Astrocyte of the spinal cord (primary cell): Measurements from ENCODE around the gene FDXR.

Source experiments
- DNase-seq: peaks from one replicate; pipeline ENCODE4 v3.0.0; 2011; ENCODE audit warnings: low read depth, low spot score
- H3K4me3 ChIP-seq: 2 replicates; pipeline ENCODE4 v1.5.1; 2011; ENCODE audit warnings: low read depth, mild to moderate bottlenecking, low read length, moderate library complexity
- in situ Hi-C: cut with HindIII; loops from 2 replicates; pipeline ENCODE4 v1.10.0; 2017; ENCODE audit warnings: low sequenced_read_pairs
- TF ChIP-seq, protein P1 (sequence below): IDR thresholded peaks from 2 replicates; pipeline ENCODE4 v1.5.1; 2012; ENCODE audit warnings: low read depth, mild to moderate bottlenecking, low read length, inconsistent platforms

FDXR gene

DNA sequence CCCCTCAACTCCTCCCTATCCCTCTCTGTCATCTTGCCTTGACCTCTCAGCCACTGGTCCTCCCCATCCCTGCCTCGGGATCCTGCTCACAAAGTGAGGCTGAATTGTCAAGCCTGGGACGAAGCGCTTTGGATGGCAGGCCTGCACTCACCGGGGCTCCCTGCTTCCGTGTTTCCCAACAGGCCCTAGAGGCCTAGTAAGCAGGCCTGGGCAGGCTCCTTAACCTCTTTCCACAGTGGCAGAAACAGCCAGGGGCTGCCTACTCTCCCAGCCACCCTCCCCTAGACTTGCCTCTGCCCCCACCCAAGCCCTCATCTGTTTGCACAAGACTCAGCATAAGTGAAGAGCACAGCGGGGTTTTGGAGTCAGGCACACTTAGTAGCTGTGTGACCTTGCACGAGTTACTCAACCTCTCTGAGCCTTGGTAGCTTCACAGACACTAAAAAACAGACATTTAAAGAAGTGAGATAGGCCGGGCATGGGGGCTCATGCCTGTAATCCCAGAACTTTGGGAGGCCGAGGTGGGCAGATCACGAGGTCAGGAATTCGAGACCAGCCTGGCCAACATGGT, 25.7 kb upstream of the FDXR start:
- TF ChIP-seq, protein P1, sequence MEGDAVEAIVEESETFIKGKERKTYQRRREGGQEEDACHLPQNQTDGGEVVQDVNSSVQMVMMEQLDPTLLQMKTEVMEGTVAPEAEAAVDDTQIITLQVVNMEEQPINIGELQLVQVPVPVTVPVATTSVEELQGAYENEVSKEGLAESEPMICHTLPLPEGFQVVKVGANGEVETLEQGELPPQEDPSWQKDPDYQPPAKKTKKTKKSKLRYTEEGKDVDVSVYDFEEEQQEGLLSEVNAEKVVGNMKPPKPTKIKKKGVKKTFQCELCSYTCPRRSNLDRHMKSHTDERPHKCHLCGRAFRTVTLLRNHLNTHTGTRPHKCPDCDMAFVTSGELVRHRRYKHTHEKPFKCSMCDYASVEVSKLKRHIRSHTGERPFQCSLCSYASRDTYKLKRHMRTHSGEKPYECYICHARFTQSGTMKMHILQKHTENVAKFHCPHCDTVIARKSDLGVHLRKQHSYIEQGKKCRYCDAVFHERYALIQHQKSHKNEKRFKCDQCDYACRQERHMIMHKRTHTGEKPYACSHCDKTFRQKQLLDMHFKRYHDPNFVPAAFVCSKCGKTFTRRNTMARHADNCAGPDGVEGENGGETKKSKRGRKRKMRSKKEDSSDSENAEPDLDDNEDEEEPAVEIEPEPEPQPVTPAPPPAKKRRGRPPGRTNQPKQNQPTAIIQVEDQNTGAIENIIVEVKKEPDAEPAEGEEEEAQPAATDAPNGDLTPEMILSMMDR = no peak
- DNase-seq = no peak
- no peak overlapping the region for H3K4me3 ChIP-seq
- in situ Hi-C loops = no loop called here

DNA sequence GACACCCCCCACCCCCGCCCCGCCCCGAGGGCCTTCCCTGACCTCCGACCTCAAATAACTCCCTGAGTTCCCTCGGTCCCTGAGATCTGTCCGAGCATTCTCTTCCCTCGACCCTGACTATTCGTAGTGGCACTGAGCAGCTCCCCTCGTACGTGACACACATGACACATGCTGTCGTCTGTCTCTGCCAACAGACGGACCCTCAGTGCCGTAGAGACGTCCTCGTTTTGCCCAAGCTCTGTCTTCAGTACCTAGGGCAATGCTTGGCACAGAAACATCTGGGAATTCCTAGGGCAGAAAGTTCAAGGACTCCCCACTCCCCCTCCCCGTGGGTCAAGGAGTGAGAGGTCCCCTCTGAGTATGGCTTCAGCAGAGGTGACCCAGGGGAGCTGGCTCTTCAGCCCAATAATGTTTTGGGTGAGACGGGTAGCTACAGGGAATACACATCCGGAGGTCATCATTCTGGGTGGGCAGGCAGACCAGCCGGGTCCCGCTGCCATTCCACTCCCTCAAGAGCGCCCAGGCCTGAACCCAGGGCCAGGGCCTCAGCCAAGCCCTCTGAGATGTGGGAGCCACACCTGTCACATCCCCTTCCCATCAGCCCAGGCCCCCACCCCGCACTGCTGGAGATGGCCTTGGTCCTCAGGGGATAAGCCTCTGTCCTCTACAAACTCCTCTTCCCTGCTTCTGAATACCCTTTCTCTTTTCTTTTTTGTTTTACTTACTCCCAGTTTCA, 21.3 kb upstream of the FDXR start:
- in situ Hi-C loops = no loop called here
- TF ChIP-seq, protein P1 = no peak
- H3K4me3 ChIP-seq = no peak overlapping the region
- DNase-seq = no peak

DNA sequence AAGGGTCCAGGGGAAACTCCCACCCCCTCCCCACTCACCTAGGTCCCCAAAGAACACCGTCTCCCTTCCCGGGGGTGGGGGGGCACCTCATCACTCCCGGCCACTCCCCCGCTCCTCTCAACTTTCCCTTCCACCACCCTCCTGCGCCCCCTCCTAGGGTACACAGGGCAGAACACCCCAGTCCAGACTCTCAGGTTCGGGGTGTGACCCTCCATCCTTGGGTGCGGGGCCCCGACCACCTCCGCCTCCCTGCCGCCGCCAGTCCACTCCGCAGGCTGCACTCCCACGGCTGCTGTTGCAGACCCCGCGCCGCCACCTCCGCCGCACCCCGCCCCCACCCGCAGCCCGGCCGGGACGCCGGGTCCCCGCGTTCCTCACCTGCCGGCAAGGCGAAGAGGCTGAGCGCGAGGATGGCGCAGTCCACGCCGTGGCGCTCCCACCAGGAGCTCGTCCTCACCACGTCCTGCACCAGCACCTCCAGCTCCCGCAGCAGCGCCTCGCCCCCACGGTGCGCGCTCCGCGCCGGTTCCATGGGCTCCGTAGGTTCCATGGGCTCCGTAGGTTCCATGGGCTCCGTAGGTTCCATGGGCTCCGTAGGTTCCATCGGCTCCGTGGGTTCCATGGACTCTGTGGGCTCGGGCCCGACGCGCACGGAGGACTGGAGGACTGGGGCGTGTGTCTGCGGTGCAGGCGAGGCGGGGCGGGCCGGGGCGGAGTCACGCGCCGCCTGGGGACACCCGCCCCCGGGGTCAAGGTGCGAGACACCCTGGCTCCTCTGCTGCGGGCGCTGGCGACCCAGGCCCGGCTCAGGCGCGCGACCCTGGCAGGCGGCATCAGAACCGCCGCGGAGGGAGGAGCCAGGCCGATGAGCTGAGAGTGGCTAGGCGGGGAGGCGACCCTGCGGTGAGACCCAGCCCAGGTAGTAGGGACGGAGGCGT, 20.4 kb upstream of the FDXR start, which contains the start of gene FADS6:
TSS of gene FADS6 (minus strand) at position 660 of the 938 bp plus-strand sequence. CDS start at position 622, 38 bp downstream.
- no peak within 1 kb of the TSS for H3K4me3 ChIP-seq
- in situ Hi-C loops = no loop called here
- no peak for DNase-seq
- TF ChIP-seq, protein P1 = no peak

DNA sequence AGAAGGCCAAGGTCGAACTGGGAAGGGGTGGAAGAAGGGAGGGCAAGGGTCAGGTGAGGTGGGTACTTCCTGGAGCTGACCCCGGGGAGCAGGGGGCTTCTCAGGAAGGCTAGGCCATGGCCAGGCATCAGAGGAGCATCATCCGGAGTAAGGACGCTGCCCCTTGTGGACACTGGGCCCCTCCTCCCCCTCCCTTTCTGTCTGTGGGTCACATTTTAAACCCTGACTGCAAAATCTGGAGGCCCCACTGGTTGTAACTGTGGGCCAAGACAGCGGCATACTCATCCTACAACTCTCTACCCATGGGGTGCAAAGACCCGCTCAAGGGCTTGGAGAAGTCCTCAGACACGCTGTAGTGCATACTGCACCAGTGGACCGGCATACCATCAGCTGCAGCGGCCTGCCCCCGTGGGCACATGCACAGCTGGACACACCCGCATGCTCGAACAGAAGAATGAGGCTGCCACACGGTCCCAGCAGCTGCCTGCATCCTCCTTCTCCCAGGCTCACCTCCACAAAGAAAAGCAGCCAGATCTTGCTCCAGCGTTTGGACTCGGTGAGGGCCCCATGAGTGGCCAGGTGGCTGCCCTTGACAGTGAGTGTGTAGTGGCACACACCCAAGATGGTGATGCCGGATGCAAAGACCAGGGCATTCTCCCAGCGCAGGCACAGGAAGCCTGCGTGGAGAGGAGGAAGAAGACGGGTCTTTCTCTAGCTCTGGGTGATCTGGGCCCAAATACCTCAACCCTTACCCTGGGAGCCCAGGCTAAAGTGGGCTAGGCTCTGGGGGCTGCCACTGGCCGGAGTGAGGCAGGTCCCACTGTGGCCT, 19.4 kb upstream of the FDXR start:
- H3K4me3 ChIP-seq = no peak overlapping the region
- in situ Hi-C loops = no loop called here
- DNase-seq = no peak
- TF ChIP-seq, protein P1 = no peak

DNA sequence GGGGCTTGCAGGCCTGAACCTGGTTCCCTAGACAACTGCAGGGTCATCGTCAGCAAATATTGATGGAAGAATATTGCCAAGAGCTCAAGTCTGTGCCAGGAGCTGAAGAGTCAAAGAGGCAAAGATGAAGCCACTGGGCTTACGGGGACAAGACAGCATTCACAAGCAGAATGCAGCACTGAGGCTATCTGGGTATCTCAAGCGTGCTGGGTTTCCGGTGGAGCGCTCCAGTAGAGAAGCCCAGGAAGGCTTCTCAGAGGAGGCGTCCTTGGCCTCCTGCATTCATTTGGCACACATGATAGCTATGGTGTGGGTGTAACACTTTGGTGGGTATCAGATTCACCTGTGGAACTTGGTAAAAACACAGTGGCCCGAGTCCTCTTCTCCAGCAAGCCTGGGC, 17.8 kb upstream of the FDXR start:
- in situ Hi-C loops = no loop called here
- H3K4me3 ChIP-seq = no peak overlapping the region
- no peak for DNase-seq
- TF ChIP-seq, protein P1 = no peak

DNA sequence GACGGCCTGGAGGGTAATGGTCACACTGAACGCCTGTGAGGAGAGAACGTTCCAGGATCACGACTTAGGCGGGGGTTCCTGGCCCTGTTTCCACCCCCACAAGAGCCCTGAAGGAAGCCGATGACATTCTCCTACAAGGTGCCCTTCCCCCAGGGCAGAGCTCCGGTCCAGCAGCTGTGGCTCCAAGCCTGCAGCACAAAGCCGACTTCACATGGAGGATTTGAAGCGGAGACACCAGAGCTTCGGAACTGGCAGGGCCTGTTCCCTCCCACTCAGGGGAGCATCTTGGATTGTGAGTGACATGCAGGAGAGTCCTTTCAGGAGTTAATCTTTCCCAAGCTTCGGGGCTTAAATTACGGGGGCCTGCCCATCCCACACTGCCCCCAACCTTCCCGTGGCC, 15.7 kb upstream of the FDXR start:
- no peak for DNase-seq
- TF ChIP-seq, protein P1 = no peak
- in situ Hi-C loops = no loop called here
- no peak overlapping the region for H3K4me3 ChIP-seq
